SU-DHL-6 (cell line): Measurements from ENCODE around the gene UBE2Q1.

ENCODE experiments used
- H2AFZ ChIP-seq: fragments of 200-600 bp; sonication (generic); 2 replicates; pipeline ENCODE4 v1.6.1; 2014; ENCODE audit warnings: low read depth, mild to moderate bottlenecking, moderate library complexity, mixed read lengths, antibody characterized with exemption, low read length; ENCODE audit not compliant: severe bottlenecking
- H3F3A ChIP-seq: fragments of 200-600 bp; shearing (Covaris generic); 2 replicates; pipeline ENCODE4 v1.6.0; 2016; ENCODE audit warnings: antibody characterized with exemption, mild to moderate bottlenecking; ENCODE audit not compliant: insufficient read depth
- H3K27ac ChIP-seq: fragments of 200-600 bp; sonication (generic); 2 replicates; pipeline ENCODE4 v1.5.1; 2016; ENCODE audit warnings: low read depth, mild to moderate bottlenecking, low read length, moderate library complexity, mixed read lengths
- H3K27me3 ChIP-seq: fragments of 200-600 bp; sonication (generic), shearing (Covaris generic); 2 replicates; pipeline ENCODE4 v1.6.0; 2014; ENCODE audit warnings: mild to moderate bottlenecking, low read length
- H3K36me3 ChIP-seq: fragments of 200-600 bp; sonication (generic); 2 replicates; pipeline ENCODE4 v1.6.1; 2014; ENCODE audit warnings: mild to moderate bottlenecking, low read length, mixed read lengths
- H3K4me2 ChIP-seq: fragments of 300-600, 200-600 bp; shearing (Covaris generic), sonication (generic); 2 replicates; pipeline ENCODE4 v1.6.0; 2014; ENCODE audit warnings: low read length, low read depth, mild to moderate bottlenecking; ENCODE audit not compliant: poor library complexity, severe bottlenecking
- H3K4me3 ChIP-seq: fragments of 200-600 bp; sonication (generic); 2 replicates; pipeline ENCODE4 v1.5.1; 2014; ENCODE audit warnings: antibody characterized with exemption, low read length, mild to moderate bottlenecking, mixed read lengths; ENCODE audit not compliant: insufficient read depth, poor library complexity, severe bottlenecking
- H3K79me2 ChIP-seq: fragments of 200-600 bp; sonication (generic); 2 replicates; pipeline ENCODE4 v1.6.1; 2014; ENCODE audit warnings: mild to moderate bottlenecking, low read length, moderate library complexity; ENCODE audit not compliant: insufficient read depth
- H3K9ac ChIP-seq: fragments of 200-600 bp; sonication (generic); 2 replicates; pipeline ENCODE4 v1.7.0; 2014; ENCODE audit warnings: mild to moderate bottlenecking, low read length
- H3K9me2 ChIP-seq: fragments of 200-600 bp; sonication (generic); replicated peaks from 2 replicates; pipeline ENCODE4 v1.6.1; 2014; ENCODE audit warnings: low read length; ENCODE audit not compliant: insufficient read depth
- H3K9me3 ChIP-seq: fragments of 200-600 bp; sonication (generic); 2 replicates; pipeline ENCODE4 v1.6.1; 2014; ENCODE audit warnings: low read length, mixed read lengths; ENCODE audit not compliant: insufficient read depth
- H4K20me1 ChIP-seq: fragments of 200-600 bp; sonication (generic); 2 replicates; pipeline ENCODE4 v1.6.1; 2014; ENCODE audit warnings: low read depth, mild to moderate bottlenecking, antibody characterized with exemption, low read length, moderate library complexity, mixed read lengths
- EZH2phosphoT487 ChIP-seq: fragments of 200-600 bp; sonication (generic), shearing (Covaris generic); conservative IDR thresholded peaks from 2 replicates; pipeline ENCODE4 v1.6.1; 2018; ENCODE audit warnings: mild to moderate bottlenecking, antibody characterized with exemption, low read length, moderate library complexity, mixed read lengths
- TF ChIP-seq, protein P1 (sequence below): fragments of 200-600 bp; sonication (generic); IDR thresholded peaks from one replicate; pipeline ENCODE4 v1.5.1; 2017; ENCODE audit warnings: antibody characterized with exemption, mild to moderate bottlenecking, low read length, moderate library complexity; ENCODE audit not compliant: insufficient read depth, poor library complexity, severe bottlenecking

The UBE2Q1 gene

DNA sequence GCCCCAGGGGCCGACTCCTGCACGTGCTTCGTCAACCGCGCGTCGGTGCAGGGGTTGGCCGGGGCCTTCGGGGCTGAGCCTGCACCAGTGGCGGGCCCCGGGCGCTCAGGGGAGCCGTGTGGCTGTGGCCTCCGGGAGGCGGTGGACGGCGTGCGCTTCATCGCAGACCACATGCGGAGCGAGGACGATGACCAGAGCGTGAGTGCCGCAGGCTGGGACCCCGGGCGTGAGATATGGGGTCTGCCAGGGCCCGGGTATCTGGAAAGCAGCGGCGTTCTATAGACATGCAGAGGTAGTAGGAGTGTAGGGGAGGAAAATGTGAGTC is 13.5 kb upstream of the UBE2Q1 start:
- TF ChIP-seq, protein P1, sequence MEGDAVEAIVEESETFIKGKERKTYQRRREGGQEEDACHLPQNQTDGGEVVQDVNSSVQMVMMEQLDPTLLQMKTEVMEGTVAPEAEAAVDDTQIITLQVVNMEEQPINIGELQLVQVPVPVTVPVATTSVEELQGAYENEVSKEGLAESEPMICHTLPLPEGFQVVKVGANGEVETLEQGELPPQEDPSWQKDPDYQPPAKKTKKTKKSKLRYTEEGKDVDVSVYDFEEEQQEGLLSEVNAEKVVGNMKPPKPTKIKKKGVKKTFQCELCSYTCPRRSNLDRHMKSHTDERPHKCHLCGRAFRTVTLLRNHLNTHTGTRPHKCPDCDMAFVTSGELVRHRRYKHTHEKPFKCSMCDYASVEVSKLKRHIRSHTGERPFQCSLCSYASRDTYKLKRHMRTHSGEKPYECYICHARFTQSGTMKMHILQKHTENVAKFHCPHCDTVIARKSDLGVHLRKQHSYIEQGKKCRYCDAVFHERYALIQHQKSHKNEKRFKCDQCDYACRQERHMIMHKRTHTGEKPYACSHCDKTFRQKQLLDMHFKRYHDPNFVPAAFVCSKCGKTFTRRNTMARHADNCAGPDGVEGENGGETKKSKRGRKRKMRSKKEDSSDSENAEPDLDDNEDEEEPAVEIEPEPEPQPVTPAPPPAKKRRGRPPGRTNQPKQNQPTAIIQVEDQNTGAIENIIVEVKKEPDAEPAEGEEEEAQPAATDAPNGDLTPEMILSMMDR = no peak

DNA sequence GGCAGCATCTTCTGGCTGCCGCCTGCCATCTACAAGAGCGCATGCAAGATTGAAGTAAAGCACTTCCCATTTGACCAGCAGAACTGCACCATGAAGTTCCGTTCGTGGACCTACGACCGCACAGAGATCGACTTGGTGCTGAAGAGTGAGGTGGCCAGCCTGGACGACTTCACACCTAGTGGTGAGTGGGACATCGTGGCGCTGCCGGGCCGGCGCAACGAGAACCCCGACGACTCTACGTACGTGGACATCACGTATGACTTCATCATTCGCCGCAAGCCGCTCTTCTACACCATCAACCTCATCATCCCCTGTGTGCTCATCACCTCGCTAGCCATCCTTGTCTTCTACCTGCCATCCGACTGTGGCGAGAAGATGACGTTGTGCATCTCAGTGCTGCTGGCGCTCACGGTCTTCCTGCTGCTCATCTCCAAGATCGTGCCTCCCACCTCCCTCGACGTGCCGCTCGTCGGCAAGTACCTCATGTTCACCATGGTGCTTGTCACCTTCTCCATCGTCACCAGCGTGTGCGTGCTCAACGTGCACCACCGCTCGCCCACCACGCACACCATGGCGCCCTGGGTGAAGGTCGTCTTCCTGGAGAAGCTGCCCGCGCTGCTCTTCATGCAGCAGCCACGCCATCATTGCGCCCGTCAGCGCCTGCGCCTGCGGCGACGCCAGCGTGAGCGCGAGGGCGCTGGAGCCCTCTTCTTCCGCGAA is 12.9 kb upstream of the UBE2Q1 start:
- Histone ChIP-seq H3K27me3 (no peaks in the 10 kb centered on the region), H3F3A (peaks cover 8% of the 10 kb centered on the region; the same call in 1 of the 2 replicates), H3K4me2 (no peak overlapping the region), H3K36me3 (no peaks in the 10 kb centered on the region), H3K9me2 (no peaks in the 10 kb centered on the region), H3K9ac (no peak overlapping the region), H3K9me3 (no peaks in the 10 kb centered on the region), H3K4me3 (no peak overlapping the region), H2AFZ (no peak overlapping the region), H3K79me2 (no peaks in the 10 kb centered on the region), H4K20me1 (no peaks in the 10 kb centered on the region), H3K27ac (no peak overlapping the region)
- TF ChIP-seq, protein P1 = no peak
- no peak for TF ChIP-seq EZH2phosphoT487

More for the DNA sequence above, 13.5 kb upstream of the UBE2Q1 start:
- Histone ChIP-seq H3K4me2 (no peak overlapping the region), H3K9me3 (no peaks in the 10 kb centered on the region), H4K20me1 (no peaks in the 10 kb centered on the region), H3K36me3 (no peaks in the 10 kb centered on the region), H3K9me2 (no peaks in the 10 kb centered on the region), H3K4me3 (no peak overlapping the region), H3K9ac (no peak overlapping the region), H3K79me2 (no peaks in the 10 kb centered on the region), H3F3A (peaks cover 8% of the 10 kb centered on the region; the same call in 1 of the 2 replicates), H3K27ac (no peak overlapping the region), H3K27me3 (no peaks in the 10 kb centered on the region), H2AFZ (no peak overlapping the region)

DNA sequence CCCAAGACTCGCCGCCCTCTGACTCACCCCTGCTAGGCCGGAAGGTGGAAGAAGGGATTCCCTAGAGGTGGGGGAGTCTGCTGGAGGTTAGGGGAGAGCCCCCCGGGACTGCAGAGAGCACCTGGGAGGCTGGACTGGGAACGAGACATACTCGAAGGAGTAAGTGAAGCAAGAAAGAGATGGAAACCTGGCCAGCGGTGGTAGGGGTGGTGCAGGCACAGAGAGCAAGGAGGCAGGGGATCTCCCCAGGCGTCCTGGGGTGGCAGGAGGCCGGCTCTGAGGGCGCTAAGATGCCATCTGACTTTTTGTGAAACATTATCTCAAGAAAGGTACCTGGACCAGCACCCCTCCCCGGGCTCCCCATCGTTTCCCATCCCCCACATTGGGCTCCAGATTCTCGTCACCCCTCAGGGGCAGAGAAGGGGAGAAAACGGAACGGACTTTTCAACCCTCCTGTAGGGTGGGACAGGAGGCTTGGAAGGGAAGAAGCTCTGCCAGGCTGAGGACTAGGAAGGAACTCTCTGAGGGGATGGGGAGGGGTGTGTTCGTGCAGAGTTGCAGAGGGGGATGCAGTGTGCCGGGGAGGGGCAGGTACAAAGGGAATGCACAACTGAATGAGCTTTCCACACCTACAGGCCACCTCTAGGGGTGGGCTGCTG is 9.8 kb upstream of the UBE2Q1 start:
- Histone ChIP-seq H3K4me2 (peak overlapping the region; percentile 21), H3K27ac (no peak overlapping the region), H3K36me3 (no peaks in the 10 kb centered on the region), H3K9ac (no peak overlapping the region), H3K9me2 (no peaks in the 10 kb centered on the region), H2AFZ (no peak overlapping the region), H4K20me1 (no peaks in the 10 kb centered on the region), H3K27me3 (no peaks in the 10 kb centered on the region), H3K4me3 (no peak overlapping the region), H3K9me3 (no peaks in the 10 kb centered on the region), H3F3A (no peaks in the 10 kb centered on the region), H3K79me2 (no peaks in the 10 kb centered on the region)
- no peak for TF ChIP-seq EZH2phosphoT487
- TF ChIP-seq, protein P1 = no peak
